Keratinocyte (primary cell): ENCODE results near the gene FGGY. TPM values are rescaled to one million over a fixed set of nuclear protein-coding genes. Genes with fewer than 3 reads are reported as not detected.

Experiments used
- DNase-seq: peaks from one replicate; pipeline ENCODE4 v3.0.0-alpha.2; 2011; ENCODE audit warnings: low read depth, missing footprints, low spot score
- FAIRE-seq: peaks from 2 replicates; lab custom pipeline; 2011; peaks lifted over from hg19 to GRCh38; lab: Jason Lieb, UNC
- H2AFZ ChIP-seq: 2 replicates; pipeline ENCODE4 v1.6.0; 2012; ENCODE audit warnings: low read length, control low read depth, inconsistent platforms; ENCODE audit not compliant: control insufficient read depth
- H3K27ac ChIP-seq: 2 replicates; pipeline ENCODE4 v1.5.1; 2011; ENCODE audit warnings: low read length; ENCODE audit not compliant: control insufficient read depth, insufficient read depth
- H3K27me3 ChIP-seq: 3 replicates; pipeline ENCODE4 v1.6.0; 2011; ENCODE audit warnings: low read length; ENCODE audit not compliant: control insufficient read depth, insufficient read depth; ENCODE audit errors: extremely low read depth
- H3K36me3 ChIP-seq, 2 experiments: 2 replicates in 1 of 2; 3 replicates in 1 of 2; pipeline ENCODE4 v1.5.1; 2011; ENCODE audit warnings: low read length in 2 of 2, mild to moderate bottlenecking in 1 of 2; ENCODE audit not compliant: control insufficient read depth in 2 of 2, insufficient read depth in 2 of 2; ENCODE audit errors: extremely low read depth in 1 of 2
- H3K4me1 ChIP-seq: 3 replicates; pipeline ENCODE4 v1.5.1; 2011; ENCODE audit warnings: low read length; ENCODE audit not compliant: control insufficient read depth, insufficient read depth; ENCODE audit errors: extremely low read depth
- H3K4me2 ChIP-seq: 3 replicates; pipeline ENCODE4 v1.6.0; 2011; ENCODE audit warnings: low read depth, low read length; ENCODE audit not compliant: control insufficient read depth, insufficient read depth; ENCODE audit errors: extremely low read depth
- H3K4me3 ChIP-seq, 3 experiments: fragments of 200-600 bp in 1 of 3; sonication (generic) in 1 of 3; 2 replicates in 2 of 3; 3 replicates in 1 of 3; pipeline ENCODE4 v1.5.1; 2011 to 2016; ENCODE audit warnings: low read length in 3 of 3, mild to moderate bottlenecking in 3 of 3, control low read depth in 2 of 3, inconsistent platforms in 1 of 3, low read depth in 1 of 3, mixed read lengths in 1 of 3, mixed run types in 1 of 3, moderate library complexity in 1 of 3; ENCODE audit not compliant: control insufficient read depth in 2 of 3, insufficient read depth in 2 of 3; ENCODE audit errors: extremely low read depth in 1 of 3
- H3K79me2 ChIP-seq: 2 replicates; pipeline ENCODE4 v1.6.0; 2012; ENCODE audit warnings: low read length; ENCODE audit not compliant: control insufficient read depth, insufficient read depth
- H3K9ac ChIP-seq: 3 replicates; pipeline ENCODE4 v1.6.0; 2011; ENCODE audit warnings: low read length; ENCODE audit not compliant: control insufficient read depth, insufficient read depth; ENCODE audit errors: extremely low read depth
- H3K9me1 ChIP-seq: 3 replicates; pipeline ENCODE4 v1.6.0; 2011; ENCODE audit warnings: low read length; ENCODE audit not compliant: control insufficient read depth, insufficient read depth; ENCODE audit errors: extremely low read depth
- H3K9me3 ChIP-seq: 2 replicates; pipeline ENCODE4 v1.5.1; 2012; ENCODE audit warnings: low read depth, low read length; ENCODE audit not compliant: control insufficient read depth
- H4K20me1 ChIP-seq: 3 replicates; pipeline ENCODE4 v1.6.0; 2011; ENCODE audit warnings: low read length; ENCODE audit not compliant: control insufficient read depth, insufficient read depth; ENCODE audit errors: extremely low read depth
- CTCF ChIP-seq, 3 experiments: IDR thresholded peaks in 1 of 3; conservative IDR thresholded peaks in 1 of 3; optimal IDR thresholded peaks in 1 of 3; 2 replicates in 2 of 3; 3 replicates in 1 of 3; pipeline versions ENCODE3 to v1.5.1; 2011; ENCODE audit warnings: low read length in 3 of 3, mild to moderate bottlenecking in 3 of 3, moderate library complexity in 2 of 3, control low read depth in 1 of 3, inconsistent platforms in 1 of 3; ENCODE audit not compliant: insufficient read depth in 2 of 3; ENCODE audit errors: extremely low read depth in 1 of 3
- EZH2 ChIP-seq: IDR thresholded peaks from one replicate; pipeline ENCODE4 v1.6.1; 2012; ENCODE audit warnings: inconsistent platforms, mild to moderate bottlenecking, low read length, moderate library complexity
- dilution Hi-C: fragments of 300-500 bp; cut with MboI; formaldehyde crosslinking; loops from one replicate; pipeline ENCODE4 v1.7.0; 2020; ENCODE audit warnings: low sequenced_read_pairs; ENCODE audit not compliant: extremely low pct_ligation_motif_present
- polyA plus RNA-seq, 5 experiments: library from polyadenylated mRNA; depleted of rRNA in 3 of 5; stranded (reverse) in 3 of 5; stranded (forward) in 1 of 5; unstranded in 1 of 5; fragments of >200 nt; gene quantifications; 1 replicate in 1 of 5; 2 replicates in 3 of 5; 3 replicates in 1 of 5; pipeline versions ENCODE4 v1.2.1 to v1.2.3, GENCODE V29; 2011 to 2012; ENCODE audit warnings: missing spikeins in 2 of 5, low read depth in 1 of 5, low replicate concordance in 1 of 5

FGGY gene
- polyA plus RNA-seq, 1 donor (not counting 4 experiments of a cell fraction or from before 2014, with no cell fraction given), result 16.6 TPM

GRCh38 chr1:59506952-59507351, 210.1 kb downstream of the FGGY start:
- Histone ChIP-seq H3K79me2 (no peaks in the 10 kb centered on the region), H3K9me3 (no peaks in the 10 kb centered on the region), H3K4me1 (peaks cover 16% of the 10 kb centered on the region), H3K4me2 (peak overlapping the region; percentile 12), H3K27ac (no peak overlapping the region), H3K4me3 (no peak overlapping the region), H3K9ac (no peak overlapping the region), H3K36me3 (no peaks in the 10 kb centered on the region), H4K20me1 (no peaks in the 10 kb centered on the region), H3K9me1 (no peaks in the 10 kb centered on the region), H3K27me3 (no peaks in the 10 kb centered on the region), H2AFZ (peak overlapping the region; percentile 60)
- FAIRE-seq (no peak), DNase-seq (no peak)
- TF ChIP-seq CTCF (optimal IDR thresholded peaks at IDR 0.05 in 1 of 3, IDR thresholded peaks at IDR 0.05 in 1 of 3, conservative IDR thresholded peaks at IDR 0.05 in 1 of 3; ENCODE audit: extremely low read depth in 1 of 3, insufficient read depth in 2 of 3, low read length in 3 of 3) (no peak), EZH2 (no peak)
- dilution Hi-C loops, result no loop called here

- Histone ChIP-seq H3K79me2 (no peaks in the 10 kb centered on the region), H3K9me3 (no peaks in the 10 kb centered on the region), H3K9me1 (no peaks in the 10 kb centered on the region), H3K4me1 (peaks cover 7% of the 10 kb centered on the region), H3K36me3 (no peaks in the 10 kb centered on the region), H3K4me3 (no peak overlapping the region), H3K4me2 (no peak overlapping the region), H4K20me1 (no peaks in the 10 kb centered on the region), H3K27me3 (no peaks in the 10 kb centered on the region), H3K27ac (no peak overlapping the region), H3K9ac (no peak overlapping the region), H2AFZ (no peak overlapping the region)
- FAIRE-seq (no peak), DNase-seq (no peak)
- no peak for TF ChIP-seq EZH2
- no peak for TF ChIP-seq CTCF (optimal IDR thresholded peaks at IDR 0.05 in 1 of 3, IDR thresholded peaks at IDR 0.05 in 1 of 3, conservative IDR thresholded peaks at IDR 0.05 in 1 of 3; ENCODE audit: extremely low read depth in 1 of 3, insufficient read depth in 2 of 3, low read length in 3 of 3)
- dilution Hi-C loops, result no loop called here
Observed at GRCh38 chr1:59509341-59509875, 212.5 kb downstream of the FGGY start.
